GM23248 (cell line): ENCODE measurements around the gene ASH1L.

Experiments used
- EZH2 ChIP-seq: fragments of 200-600 bp; sonication (generic); IDR thresholded peaks from 2 replicates; pipeline ENCODE4 v1.6.1; 2018; ENCODE audit warnings: antibody characterized with exemption, mild to moderate bottlenecking; ENCODE audit not compliant: insufficient read depth, poor library complexity, severe bottlenecking
- EZH2phosphoT487 ChIP-seq: fragments of 200-600 bp; sonication (generic); IDR thresholded peaks from 2 replicates; pipeline ENCODE4 v1.6.1; 2018; ENCODE audit warnings: antibody characterized with exemption, moderate library complexity, mild to moderate bottlenecking, low read depth; ENCODE audit not compliant: insufficient read depth

DNA sequence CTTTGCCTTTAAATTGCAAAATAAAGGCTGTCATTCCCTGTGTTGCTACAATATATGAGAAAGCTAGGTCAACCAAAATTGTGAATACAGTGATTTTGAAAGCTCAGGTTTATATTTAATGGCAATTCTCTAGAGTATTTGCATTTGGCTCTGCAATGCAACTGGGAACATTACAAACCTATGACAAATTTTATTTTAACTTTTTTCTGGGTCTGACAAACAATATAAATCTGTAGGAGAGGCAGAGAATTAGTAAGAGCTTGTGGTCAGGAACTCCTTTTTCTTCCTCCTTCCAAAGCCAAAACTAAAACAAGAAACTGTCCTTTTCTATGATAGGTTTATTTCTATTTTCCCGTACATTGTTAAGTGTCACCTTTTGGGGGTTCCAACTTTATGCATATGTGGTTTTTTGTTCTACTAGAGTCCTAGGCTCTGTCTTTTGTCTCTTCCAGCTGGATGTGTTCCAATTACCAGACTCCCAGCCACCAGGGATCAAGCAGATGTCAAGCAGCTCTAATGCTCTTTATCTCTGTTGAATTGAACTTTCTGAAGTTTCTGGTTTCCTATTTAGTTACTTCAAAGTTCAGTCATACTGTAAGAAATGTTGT, 106.9 kb downstream of the ASH1L start:
- TF ChIP-seq EZH2 (no peak), EZH2phosphoT487 (no peak)
